ENCODE measurements around the gene ADGRA1. TPM values are rescaled to one million over a fixed set of nuclear protein-coding genes. Genes with fewer than 3 reads are reported as not detected.

Gene ADGRA1
- total RNA-seq, 1 donor from 2014 or later, result not detected

- H3K27ac ChIP-seq, result no peak overlapping the region
- no peaks in the 10 kb centered on the region for H3K4me1 ChIP-seq
- ATAC-seq, result peak; percentile 6
- TF ChIP-seq CTCF (IDR thresholded peaks at IDR 0.05), result no peak
- H3K4me3 ChIP-seq, result no peak overlapping the region
- intact Hi-C loops (cut with DNase I), result no loop called here
- no peaks in the 10 kb centered on the region for H3K36me3 ChIP-seq
- no peaks in the 10 kb centered on the region for H3K9me3 ChIP-seq
- no peak for DNase-seq
- peaks cover 7% of the 10 kb centered on the region for H3K27me3 ChIP-seq
Observed at GRCh38 chr10:133067149-133068105, 20.3 kb upstream of the ADGRA1 start.

- no peaks in the 10 kb centered on the region for H3K4me1 ChIP-seq
- H3K27me3 ChIP-seq, result peaks cover 7% of the 10 kb centered on the region
- no peak for DNase-seq
- H3K9me3 ChIP-seq, result no peaks in the 10 kb centered on the region
- H3K4me3 ChIP-seq, result no peak overlapping the region
- no peak for TF ChIP-seq CTCF (IDR thresholded peaks at IDR 0.05)
- intact Hi-C loops (cut with DNase I), result no loop called here
- H3K27ac ChIP-seq, result no peak overlapping the region
- ATAC-seq, result no peak
- no peaks in the 10 kb centered on the region for H3K36me3 ChIP-seq
Observed at GRCh38 chr10:133068111-133069032, 19.4 kb upstream of the ADGRA1 start.

- intact Hi-C loops (cut with DNase I), result no loop called here
- Histone ChIP-seq H3K4me1 (no peaks in the 10 kb centered on the region), H3K27me3 (peaks cover 7% of the 10 kb centered on the region), H3K4me3 (no peak overlapping the region), H3K9me3 (no peaks in the 10 kb centered on the region), H3K27ac (no peak overlapping the region), H3K36me3 (no peaks in the 10 kb centered on the region)
- DNase-seq (no peak), ATAC-seq (no peak)
- no peak for TF ChIP-seq CTCF (IDR thresholded peaks at IDR 0.05)
Observed at GRCh38 chr10:133069033-133069525, 18.6 kb upstream of the ADGRA1 start.

- no peak for TF ChIP-seq CTCF (IDR thresholded peaks at IDR 0.05)
- Histone ChIP-seq H3K9me3 (no peaks in the 10 kb centered on the region), H3K27me3 (peaks cover 14% of the 10 kb centered on the region), H3K4me3 (no peak overlapping the region), H3K36me3 (no peaks in the 10 kb centered on the region), H3K4me1 (no peaks in the 10 kb centered on the region), H3K27ac (no peak overlapping the region)
- intact Hi-C loops (cut with DNase I), result no loop called here
- ATAC-seq (no peak), DNase-seq (no peak)
Observed at GRCh38 chr10:133070405-133070804, 17.3 kb upstream of the ADGRA1 start.

- DNase-seq, result no peak
- Histone ChIP-seq H3K27ac (no peak overlapping the region), H3K4me3 (no peak overlapping the region), H3K9me3 (no peaks in the 10 kb centered on the region), H3K27me3 (peaks cover 18% of the 10 kb centered on the region), H3K36me3 (no peaks in the 10 kb centered on the region), H3K4me1 (no peaks in the 10 kb centered on the region)
- intact Hi-C loops (cut with DNase I), result no loop called here
- TF ChIP-seq CTCF (IDR thresholded peaks at IDR 0.05), result no peak
- no peak for ATAC-seq
Observed at GRCh38 chr10:133070810-133071209, 16.9 kb upstream of the ADGRA1 start.

Data from upper lobe of right lung (tissue), 1 donor.